ENCODE results near the gene LYL1. TPM values are rescaled to one million over a fixed set of nuclear protein-coding genes. Genes with fewer than 3 reads are reported as not detected.
A peak's percentile ranks its signal among the peaks of the same experiment; 100 is the strongest.

The LYL1 gene
- total RNA-seq, 2 donors from 2014 or later = 4.6 to 13.3 TPM

- Histone ChIP-seq H3K27ac (peak overlapping the region; percentile 65 to 79), H3K36me3 (peaks cover 5 to 13% of the 10 kb centered on the region in 2 donors), H3K27me3 (replicated peaks; ENCODE audit: insufficient read depth) (no peaks in the 10 kb centered on the region), H3K4me1 (replicated peaks) (peaks cover 5% of the 10 kb centered on the region), H3K9me3 (no peaks in the 10 kb centered on the region), H3K4me3 (no peak overlapping the region)
- DNase-seq (ENCODE audit: low spot score) = no peak
- 43% methylated on average over 9 of the region's 10 CpGs for WGBS
- intact Hi-C loops (cut with DNase I) = no loop called here
- no peak for TF ChIP-seq POLR2AphosphoS5 (IDR thresholded peaks at IDR 0.05)
- no peak for TF ChIP-seq POLR2A (IDR thresholded peaks at IDR 0.05)
- TF ChIP-seq CTCF (IDR thresholded peaks at IDR 0.05) = no peak
Measured at GRCh38 chr19:13090511-13091231, 12.0 kb downstream of the LYL1 start.

GRCh38 chr19:13089857-13090507 lies 12.7 kb downstream of the LYL1 start:
- TF ChIP-seq CTCF (IDR thresholded peaks at IDR 0.05) = no peak
- no peak for TF ChIP-seq POLR2A (IDR thresholded peaks at IDR 0.05)
- no peak for TF ChIP-seq POLR2AphosphoS5 (IDR thresholded peaks at IDR 0.05)
- H3K27ac ChIP-seq = peak overlapping the region; percentile 65 to 79
- H3K4me1 ChIP-seq (replicated peaks) = peaks cover 5% of the 10 kb centered on the region
- no peaks in the 10 kb centered on the region for H3K9me3 ChIP-seq
- 45% methylated on average over 12 of the region's 12 CpGs for WGBS
- no peaks in the 10 kb centered on the region for H3K27me3 ChIP-seq (replicated peaks; ENCODE audit: insufficient read depth)
- no peak for DNase-seq (ENCODE audit: low spot score)
- intact Hi-C loops (cut with DNase I) = no loop called here
- no peak overlapping the region for H3K4me3 ChIP-seq
- peaks cover under 1 to 7% of the 10 kb centered on the region in 2 donors for H3K36me3 ChIP-seq

GRCh38 chr19:13089139-13089856 lies 13.4 kb downstream of the LYL1 start:
- WGBS = 80% methylated on average over 5 of the region's 5 CpGs
- H3K36me3 ChIP-seq = peaks cover 0 to under 1% of the 10 kb centered on the region in 2 donors
- peak in 1 of 4 experiments; percentile 10 for TF ChIP-seq CTCF (IDR thresholded peaks at IDR 0.05)
- TF ChIP-seq POLR2A (IDR thresholded peaks at IDR 0.05) = no peak
- TF ChIP-seq POLR2AphosphoS5 (IDR thresholded peaks at IDR 0.05) = no peak
- peak overlapping the region; percentile 65 to 79 for H3K27ac ChIP-seq
- H3K27me3 ChIP-seq (replicated peaks; ENCODE audit: insufficient read depth) = no peaks in the 10 kb centered on the region
- H3K4me3 ChIP-seq = no peak overlapping the region
- DNase-seq (ENCODE audit: low spot score) = no peak
- H3K9me3 ChIP-seq = no peaks in the 10 kb centered on the region
- peaks cover 5% of the 10 kb centered on the region for H3K4me1 ChIP-seq (replicated peaks)
- intact Hi-C loops (cut with DNase I) = no loop called here

GRCh38 chr19:13087795-13088537 lies 14.7 kb downstream of the LYL1 start:
- no peaks in the 10 kb centered on the region for H3K27me3 ChIP-seq (replicated peaks; ENCODE audit: insufficient read depth)
- TF ChIP-seq POLR2AphosphoS5 (IDR thresholded peaks at IDR 0.05) (no peak), POLR2A (IDR thresholded peaks at IDR 0.05) (no peak), CTCF (IDR thresholded peaks at IDR 0.05) (no peak)
- peaks cover 0 to 1% of the 10 kb centered on the region in 2 donors for H3K36me3 ChIP-seq
- H3K4me3 ChIP-seq = no peak overlapping the region
- H3K9me3 ChIP-seq = no peaks in the 10 kb centered on the region
- DNase-seq (ENCODE audit: low spot score) = no peak
- H3K27ac ChIP-seq = peak overlapping the region; percentile 65 to 79
- H3K4me1 ChIP-seq (replicated peaks) = peaks cover 5% of the 10 kb centered on the region
- intact Hi-C loops (cut with DNase I) = no loop called here
- 70% methylated on average over 37 of the region's 37 CpGs for WGBS
